COLO829 (cell line): ENCODE measurements around the gene NRTN.
"Not testable (repeated sequence)": the region's sequence is repeated elsewhere in the genome, so short reads cannot be mapped to it uniquely, and the experiment has no call there.

Experiments
- DNase-seq: peaks from one replicate; pipeline ENCODE4 v3.0.0; 2012; ENCODE audit warnings: low spot score

Gene NRTN

DNA sequence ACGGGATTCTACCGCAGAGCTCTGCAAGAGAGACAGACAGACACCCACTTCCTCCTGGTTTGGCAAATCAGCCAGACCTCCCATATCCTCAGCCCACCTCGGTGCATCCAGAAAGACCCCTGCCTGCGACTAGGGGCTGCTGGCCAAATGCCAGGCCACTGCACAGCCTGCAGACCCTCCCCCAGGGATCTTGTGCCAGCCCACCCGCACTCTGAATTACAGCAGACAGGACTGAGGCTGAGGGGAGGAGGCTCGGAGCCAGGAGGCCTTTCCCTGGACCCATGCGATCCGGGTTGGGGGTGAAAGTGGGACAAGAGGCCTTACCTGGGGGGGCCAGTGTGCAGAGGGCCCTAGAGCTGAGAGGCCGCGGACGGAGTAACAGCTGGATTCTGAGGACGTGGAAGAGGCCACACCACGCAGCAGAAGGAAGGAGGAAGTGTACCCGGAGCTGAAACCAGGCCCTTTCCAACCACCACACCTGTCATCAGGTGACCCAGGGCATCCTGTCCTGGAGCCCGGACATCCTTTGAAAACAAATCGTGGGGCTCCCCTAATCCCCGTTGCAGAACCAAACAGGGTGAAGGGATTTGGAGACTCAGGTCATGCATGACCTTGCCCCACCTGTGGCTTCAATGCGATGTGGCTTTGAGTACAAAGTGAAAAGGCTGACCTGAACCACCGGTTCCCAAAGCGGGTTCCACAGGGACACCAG is 33.6 kb downstream of the NRTN start:
- no peak for DNase-seq

GRCh38 chr19:5839065-5840017 is 34.5 kb downstream of the NRTN start, which contains the start of gene FUT6:
TSS of gene FUT6 (minus strand) at chr19:5839702. CDS start at chr19:5832567, 7,135 bp downstream.
- DNase-seq, result no peak

GRCh38 chr19:5841735-5842111 is 36.9 kb downstream of the NRTN start:
- DNase-seq, result not testable (repeated sequence)

DNA sequence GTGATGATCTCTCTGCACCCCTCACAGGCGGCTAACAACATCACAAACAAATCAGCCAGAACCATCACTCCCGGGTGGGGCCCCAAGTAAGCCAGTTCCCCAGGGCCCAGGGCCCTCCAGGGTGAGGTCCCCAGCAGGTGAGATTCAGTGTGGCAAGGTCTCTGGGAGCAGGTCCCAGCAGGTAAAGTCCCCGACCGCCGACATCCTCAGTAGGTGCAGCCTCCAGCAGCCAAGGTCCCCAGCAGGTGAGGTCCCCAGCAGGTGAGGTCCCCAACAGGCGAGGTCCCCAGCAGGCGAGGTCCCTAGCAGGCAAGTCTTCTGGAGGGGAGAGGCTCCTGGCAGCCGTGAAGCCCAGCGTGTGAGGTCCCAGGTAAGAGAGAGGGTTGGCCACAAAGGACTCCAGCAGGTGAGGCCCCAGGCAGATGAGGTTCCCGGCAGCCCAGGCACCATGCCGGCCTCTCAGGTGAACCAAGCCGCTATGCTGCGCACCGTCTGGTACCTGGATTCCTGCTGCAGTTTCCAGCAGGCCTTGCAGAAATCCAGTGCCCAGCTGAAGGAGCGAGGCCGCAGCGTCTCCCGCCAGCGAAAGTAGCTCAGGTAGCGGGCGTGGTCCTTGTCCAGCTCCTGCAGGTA is 38.5 kb downstream of the NRTN start:
- no peak for DNase-seq

DNA sequence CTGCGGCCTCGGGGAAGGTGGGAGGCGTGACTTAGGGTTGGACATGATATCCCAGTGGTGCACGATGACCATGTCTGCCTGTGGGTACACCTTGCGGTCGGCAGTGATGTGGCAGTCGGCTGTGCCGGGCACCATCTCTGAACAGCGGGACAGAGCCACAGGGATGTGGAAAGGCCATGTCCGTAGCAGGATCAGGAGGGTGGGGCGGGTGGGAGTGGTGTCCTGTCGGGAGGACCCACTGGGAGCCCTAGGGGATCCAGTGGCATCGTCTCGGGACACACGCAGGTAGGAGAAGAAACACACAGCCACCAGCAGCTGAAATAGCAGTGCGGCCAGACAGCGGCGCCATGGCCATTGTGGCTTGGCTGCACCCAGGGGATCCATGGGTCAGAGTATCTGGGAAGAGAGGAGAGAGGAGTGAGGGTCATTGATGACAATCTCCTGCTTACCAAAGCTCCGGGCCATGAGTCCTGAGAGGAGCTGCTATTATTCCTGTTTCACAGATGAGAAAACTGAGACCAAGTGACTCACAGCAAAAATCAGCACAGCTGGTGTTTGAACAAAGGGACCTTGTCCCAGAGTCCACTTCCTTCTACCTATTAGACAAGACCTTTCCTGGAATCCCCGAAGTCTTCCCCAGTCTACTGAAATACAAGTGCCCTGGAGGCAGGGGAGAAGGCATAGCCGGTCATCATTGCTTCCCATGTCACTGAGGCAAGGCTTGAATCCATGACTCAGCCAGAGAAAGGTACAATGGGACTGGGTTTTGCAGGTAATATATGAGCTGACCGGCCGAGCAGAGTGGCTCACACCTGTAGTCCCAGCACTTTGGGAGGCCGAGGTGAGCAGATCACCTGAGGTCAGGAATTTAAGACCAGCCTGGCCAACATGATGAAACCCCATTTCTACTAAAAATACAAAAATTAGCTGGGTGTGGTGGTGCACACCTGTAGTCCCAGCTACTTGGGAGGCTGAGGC is 39.9 kb downstream of the NRTN start:
- DNase-seq, result no peak

DNA sequence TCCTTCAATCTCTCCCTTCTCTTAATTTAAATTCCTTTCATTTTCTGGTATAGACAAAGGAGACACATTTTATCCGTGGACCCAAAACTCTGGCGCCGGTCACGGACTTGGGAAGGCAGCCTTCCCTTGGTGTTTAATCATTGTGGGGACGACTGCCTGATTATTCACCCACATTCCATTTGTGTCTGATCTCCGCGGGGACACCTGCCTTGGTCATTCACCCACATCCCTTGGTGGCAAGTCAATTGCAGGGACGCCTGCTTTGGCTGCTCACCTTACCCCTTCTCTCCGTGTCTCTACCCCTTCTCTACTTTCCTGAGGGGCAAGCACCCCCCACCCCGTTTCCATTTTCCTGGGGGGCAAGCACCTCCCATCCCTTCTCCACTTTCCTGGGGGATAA is 43.0 kb downstream of the NRTN start:
- DNase-seq, result not testable (repeated sequence)

GRCh38 chr19:5848621-5849020 is 43.8 kb downstream of the NRTN start:
- DNase-seq, result not testable (repeated sequence)

DNA sequence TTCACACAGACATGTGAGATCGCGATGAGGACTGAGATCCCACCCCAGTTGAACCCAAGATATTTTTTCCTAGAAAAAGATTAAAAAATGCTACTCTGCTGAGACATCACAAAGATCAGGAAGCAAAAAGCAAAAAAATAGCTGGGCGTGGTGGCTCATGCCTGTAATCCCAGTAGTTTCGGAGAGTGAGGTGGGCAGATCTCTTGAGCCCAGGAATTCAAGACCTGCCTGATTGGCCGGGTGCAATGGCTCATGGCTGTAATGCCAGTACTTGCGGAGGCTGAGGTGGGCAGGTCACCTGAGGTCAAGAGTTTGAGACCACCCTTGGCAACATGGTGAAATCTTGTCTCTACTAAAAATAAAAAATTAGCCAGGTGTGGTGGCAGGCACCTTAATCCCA is 45.3 kb downstream of the NRTN start:
- no peak for DNase-seq

DNA sequence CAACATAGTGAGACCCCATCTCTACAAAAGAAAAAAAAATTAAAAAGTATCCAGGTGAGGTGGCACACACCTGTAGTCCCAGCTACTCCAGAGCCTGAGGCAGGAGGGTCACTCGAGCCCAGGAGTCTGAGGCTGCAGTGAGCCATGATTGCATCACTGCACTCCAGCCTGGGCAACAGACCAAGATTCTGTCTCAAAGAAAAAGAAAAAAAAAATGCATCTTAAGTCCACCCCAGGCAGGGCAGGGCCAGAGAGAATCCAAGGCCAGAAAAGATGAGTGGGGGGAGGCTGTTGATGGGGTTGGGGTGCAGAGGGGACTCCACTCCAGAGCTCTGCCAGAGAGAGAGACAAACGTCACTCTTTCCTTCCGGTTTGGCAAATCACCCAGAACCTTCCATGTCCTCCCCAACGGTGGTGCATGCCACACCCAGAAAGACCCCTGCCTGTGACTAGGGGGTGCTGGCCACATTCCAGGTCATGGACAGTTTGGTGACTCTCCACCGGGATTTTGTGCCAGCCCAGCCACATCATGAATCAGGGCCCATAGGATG is 46.0 kb downstream of the NRTN start:
- no peak for DNase-seq

GRCh38 chr19:5851302-5851701 is 46.4 kb downstream of the NRTN start, which contains the start of gene FUT3:
TSS of gene FUT3 (minus strand) at chr19:5851449.
- DNase-seq, result no peak

GRCh38 chr19:5854121-5854520 is 49.3 kb downstream of the NRTN start:
- not testable (repeated sequence) for DNase-seq

- not testable (repeated sequence) for DNase-seq
Measured at GRCh38 chr19:5855151-5855550, 50.3 kb downstream of the NRTN start.

GRCh38 chr19:5857203-5858081 is 52.6 kb downstream of the NRTN start:
- no peak for DNase-seq

GRCh38 chr19:5863030-5863665 is 58.3 kb downstream of the NRTN start:
- no peak for DNase-seq

DNA sequence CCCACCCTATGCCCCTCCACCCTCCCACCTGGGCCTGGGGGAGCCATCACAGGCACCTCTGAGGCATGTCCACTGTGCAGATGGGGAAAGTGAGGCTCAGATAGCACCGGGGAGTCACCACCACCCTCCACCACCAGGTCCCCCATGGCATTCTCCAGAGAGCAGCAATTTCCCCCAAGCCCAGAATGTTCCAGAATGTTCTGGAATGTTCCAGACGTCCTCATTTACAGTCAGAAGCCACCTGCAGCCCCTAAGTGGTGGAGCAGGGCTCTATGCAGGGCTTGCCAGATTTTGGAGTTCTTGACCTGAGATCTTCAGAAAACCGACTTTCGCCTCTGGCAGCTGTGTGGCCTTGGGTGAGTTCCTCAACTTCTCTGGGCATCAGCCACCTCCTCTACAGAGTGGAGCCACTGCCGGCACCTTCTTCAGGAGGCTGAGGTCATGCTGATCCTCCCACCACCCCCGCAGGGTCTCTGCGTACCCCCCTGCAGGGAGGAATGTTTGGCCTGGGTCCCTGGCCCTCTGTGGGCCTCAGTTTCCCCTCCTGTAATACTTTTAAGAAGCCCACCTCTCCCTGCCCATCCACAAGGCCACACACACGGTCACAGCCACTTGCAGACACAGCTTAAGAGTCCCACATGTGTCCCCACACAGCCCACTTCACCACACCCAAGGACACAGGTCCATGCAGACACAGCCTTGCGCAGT is 59.3 kb downstream of the NRTN start:
- no peak for DNase-seq

- DNase-seq, result no peak
Measured at GRCh38 chr19:5864725-5865486, 60.0 kb downstream of the NRTN start.

DNA sequence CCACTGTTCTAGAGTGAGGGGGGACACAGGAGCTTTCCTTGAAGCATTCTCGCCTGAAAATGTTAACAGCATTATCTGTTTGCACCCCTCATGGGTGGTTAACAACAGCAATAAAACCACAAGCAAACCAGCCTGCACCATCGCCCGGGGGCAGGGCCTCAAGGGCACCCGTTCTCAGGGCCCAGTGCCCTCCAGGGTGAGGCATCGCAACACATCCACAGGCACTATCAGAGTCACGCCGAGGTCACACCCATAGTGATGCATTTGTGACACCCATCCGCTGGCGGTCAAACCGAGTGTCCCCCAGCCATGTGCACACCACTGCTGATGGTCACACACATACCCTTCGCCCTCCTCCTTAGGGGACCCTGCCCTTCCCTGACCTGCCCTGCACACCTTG is 60.9 kb downstream of the NRTN start:
- DNase-seq, result no peak
